GM19099 (cell line): Measurements from ENCODE around the gene SUMO2.

Source experiments
- POLR2A ChIP-seq: IDR thresholded peaks from 3 replicates; pipeline ENCODE4 v1.6.1; 2011; ENCODE audit warnings: low read depth; ENCODE audit not compliant: insufficient read length; ENCODE audit errors: extremely low read depth

The SUMO2 gene

GRCh38 chr17:75194879-75195278, 12.1 kb upstream of the SUMO2 start:
- TF ChIP-seq POLR2A: no peak

GRCh38 chr17:75191584-75191983, 8.8 kb upstream of the SUMO2 start:
- no peak for TF ChIP-seq POLR2A

- TF ChIP-seq POLR2A: no peak
Measured at GRCh38 chr17:75188614-75189013, 5.9 kb upstream of the SUMO2 start.

DNA sequence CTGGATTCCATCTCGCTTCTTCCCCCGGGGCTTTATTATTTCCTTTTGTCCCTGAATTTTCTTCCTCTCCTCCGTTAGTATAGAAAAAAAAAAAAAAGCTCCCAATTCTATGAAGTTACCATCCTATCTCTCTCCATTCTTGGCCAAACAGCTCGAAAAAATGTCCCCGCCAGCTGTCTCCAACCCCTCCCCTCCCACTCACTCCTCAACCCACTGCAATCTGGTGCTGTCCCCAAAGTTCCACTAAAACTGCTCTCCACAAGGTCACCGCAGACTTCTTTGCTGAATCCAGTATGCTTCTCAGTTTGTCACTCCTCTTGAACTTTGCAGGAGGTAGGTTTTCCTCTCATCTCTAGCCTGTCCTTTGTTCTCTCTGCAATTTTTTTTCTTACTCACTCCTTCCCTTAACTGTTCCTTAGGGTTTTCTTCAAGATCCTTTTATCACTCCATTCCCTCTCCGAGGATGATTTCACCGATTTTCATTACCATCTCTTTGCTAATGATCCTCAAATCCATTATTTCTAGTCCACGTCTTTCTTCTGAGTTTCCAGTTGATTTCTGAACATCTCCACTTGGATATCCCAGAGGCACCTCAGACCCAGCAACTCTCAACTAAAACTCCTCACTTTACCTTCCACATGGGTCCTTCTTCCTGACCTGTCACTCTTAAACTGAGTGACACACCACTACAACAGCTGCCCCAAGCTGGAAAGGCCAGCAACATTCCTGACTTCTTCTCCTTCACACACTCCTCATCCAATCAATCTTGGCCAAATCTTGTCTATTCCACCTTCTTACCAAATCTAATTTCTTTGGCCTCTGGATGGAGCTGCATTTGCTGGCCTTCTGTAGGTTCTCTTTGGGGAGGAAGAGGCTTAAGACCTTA, 1.5 kb upstream of the SUMO2 start:
- TF ChIP-seq POLR2A: no peak

DNA sequence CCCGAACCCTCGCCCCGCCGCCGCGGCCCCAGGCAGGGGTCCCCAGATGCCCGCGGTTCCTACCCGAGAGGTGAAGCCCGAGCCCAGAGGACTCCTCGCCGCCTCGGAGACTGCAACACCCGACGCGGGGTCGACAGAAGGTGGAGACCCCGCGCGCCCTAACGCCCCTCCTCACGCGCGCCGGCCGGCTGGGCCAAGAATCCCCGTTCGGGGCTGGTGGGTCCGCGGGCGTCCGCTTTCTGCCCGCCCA, 515 bp downstream of the SUMO2 start:
- no peak for TF ChIP-seq POLR2A

DNA sequence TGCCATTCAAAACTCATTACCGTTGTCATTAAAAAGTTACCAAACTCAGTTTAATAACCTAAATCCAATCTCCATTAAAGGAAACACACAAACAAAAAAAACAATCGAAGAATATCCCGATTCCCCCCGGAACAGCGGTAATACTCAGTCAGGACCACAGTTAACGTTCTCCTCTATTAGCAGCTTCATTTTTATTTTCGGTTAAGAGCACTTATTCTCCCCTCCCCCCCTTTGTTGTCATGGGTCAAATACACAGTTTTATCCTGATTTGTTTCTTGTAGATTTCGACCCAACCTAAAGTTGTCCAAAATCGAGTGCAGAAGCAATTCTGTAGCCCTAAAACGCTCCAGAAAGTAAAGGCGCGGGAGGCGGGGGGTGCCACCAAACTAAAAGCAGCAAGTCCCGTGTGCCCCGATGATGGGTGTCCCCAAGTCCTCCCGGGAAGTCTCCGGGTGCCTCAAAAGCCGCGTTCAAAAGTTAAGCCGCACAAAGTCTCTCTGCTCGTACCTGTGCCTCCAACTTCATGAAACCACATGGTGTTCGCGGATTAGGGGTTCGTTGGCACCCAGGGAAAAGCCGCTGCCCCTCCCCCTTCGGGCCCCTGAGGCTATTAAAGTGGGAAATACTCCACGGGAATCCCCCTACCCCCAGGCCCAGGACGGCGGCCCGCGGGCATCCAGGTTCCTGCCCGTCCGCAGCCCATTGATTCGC, 996 bp downstream of the SUMO2 start:
- no peak for TF ChIP-seq POLR2A

GRCh38 chr17:75181110-75181509, 1.6 kb downstream of the SUMO2 start:
- no peak for TF ChIP-seq POLR2A

- TF ChIP-seq POLR2A: no peak
Measured at GRCh38 chr17:75178453-75178852, 4.3 kb downstream of the SUMO2 start.

- no peak for TF ChIP-seq POLR2A
Measured at GRCh38 chr17:75176625-75177024, 6.1 kb downstream of the SUMO2 start.

DNA sequence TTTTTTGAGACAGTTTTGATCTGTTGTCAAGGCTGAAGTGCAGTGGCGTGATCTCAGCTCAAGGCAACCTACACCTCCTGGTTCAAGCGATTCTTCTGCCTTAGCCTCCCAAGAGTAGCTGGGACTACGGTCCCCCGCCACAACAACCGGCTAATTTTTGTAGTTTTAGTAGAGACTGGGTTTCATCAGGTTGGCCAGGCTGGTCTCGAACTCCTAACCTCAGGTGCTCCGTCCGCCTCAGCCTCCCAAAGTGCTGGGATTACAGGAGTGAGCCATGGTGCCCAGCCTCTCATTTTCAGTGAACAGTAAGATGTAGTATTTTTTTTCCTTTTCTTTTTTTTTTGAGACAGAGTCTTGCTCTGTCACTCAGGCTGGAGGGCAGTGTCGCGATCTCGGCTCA, 7.8 kb downstream of the SUMO2 start:
- TF ChIP-seq POLR2A: no peak

DNA sequence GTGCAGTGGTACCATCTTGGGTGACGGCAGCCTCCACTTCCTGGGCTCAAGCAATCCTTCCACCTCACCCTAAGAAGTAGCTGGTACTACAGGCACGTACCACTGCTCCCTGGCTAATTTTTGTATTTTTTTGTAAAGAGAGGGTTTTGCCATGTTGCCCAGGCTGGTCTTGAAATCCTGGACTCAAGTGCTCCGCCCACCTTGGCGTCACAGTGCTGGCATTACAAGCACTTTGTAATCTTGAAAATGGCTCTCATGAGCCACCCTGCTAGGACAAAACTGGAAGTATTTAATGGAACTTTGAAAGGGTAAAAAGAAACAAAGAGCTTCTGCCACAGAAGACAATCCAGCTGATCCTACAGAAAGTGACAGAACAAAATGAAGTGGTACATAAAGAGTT, 9.2 kb downstream of the SUMO2 start:
- TF ChIP-seq POLR2A: no peak

DNA sequence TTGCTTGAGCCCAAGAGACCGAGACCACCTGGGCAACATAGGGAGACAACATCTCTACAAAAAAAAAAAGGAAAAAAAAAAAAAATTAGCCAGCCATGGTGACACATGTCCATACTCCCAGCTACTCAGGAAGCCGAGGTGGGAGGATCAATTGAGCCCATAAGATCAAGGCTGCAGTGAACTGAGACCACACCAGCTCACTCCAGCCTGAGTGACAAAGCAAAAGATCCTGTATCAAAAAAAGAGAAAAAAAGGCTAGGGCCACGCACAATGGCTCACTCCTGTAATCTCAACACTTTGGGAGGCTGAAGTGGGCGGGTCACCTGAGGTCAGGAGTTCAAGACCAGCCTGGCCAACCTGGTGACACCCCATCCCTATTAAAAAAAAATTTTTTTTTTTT, 13.8 kb downstream of the SUMO2 start:
- no peak for TF ChIP-seq POLR2A

- no peak for TF ChIP-seq POLR2A
Measured at GRCh38 chr17:75163074-75163473, 19.7 kb downstream of the SUMO2 start.

GRCh38 chr17:75160211-75160610, 22.5 kb downstream of the SUMO2 start:
- no peak for TF ChIP-seq POLR2A

- no peak for TF ChIP-seq POLR2A
Measured at GRCh38 chr17:75159196-75160031, 23.3 kb downstream of the SUMO2 start.
